Measurements from ENCODE around the gene ZFX.

DNA sequence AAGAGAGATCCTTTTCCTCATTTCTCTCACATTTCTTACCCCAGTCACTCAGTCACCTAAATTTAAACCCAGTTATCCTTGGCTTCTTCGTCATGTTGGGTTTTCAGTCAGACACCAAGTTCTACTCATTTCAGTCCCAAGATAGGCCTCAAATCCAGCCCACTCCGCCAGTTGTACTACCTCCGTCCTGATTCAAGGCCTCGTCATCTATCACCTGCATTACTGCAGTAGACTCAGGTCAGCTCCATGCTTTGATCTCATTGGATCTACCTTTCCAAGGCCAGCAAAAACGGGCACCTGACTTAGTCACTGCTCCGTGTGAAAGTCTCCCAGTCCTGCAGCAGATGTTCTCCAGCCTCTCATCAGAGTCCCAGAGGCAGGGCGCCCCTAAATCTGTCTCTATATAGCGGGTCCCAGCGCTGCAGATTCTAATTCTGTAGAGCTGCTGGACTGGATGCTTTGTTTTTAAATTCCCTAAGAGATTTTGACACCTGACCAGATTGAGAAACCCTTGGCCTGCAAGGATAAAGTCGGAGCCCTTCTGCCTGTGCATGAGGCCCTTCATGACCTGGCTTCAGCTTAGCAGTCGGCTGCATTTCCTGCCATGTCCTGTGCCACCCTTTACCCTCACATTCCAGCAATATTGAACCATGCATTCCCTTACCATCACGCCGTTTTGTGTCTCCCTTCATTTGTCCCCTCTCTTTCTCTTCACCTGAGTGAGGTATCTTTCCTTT is 53.7 kb downstream of the ZFX start:
- TF ChIP-seq, protein P1, sequence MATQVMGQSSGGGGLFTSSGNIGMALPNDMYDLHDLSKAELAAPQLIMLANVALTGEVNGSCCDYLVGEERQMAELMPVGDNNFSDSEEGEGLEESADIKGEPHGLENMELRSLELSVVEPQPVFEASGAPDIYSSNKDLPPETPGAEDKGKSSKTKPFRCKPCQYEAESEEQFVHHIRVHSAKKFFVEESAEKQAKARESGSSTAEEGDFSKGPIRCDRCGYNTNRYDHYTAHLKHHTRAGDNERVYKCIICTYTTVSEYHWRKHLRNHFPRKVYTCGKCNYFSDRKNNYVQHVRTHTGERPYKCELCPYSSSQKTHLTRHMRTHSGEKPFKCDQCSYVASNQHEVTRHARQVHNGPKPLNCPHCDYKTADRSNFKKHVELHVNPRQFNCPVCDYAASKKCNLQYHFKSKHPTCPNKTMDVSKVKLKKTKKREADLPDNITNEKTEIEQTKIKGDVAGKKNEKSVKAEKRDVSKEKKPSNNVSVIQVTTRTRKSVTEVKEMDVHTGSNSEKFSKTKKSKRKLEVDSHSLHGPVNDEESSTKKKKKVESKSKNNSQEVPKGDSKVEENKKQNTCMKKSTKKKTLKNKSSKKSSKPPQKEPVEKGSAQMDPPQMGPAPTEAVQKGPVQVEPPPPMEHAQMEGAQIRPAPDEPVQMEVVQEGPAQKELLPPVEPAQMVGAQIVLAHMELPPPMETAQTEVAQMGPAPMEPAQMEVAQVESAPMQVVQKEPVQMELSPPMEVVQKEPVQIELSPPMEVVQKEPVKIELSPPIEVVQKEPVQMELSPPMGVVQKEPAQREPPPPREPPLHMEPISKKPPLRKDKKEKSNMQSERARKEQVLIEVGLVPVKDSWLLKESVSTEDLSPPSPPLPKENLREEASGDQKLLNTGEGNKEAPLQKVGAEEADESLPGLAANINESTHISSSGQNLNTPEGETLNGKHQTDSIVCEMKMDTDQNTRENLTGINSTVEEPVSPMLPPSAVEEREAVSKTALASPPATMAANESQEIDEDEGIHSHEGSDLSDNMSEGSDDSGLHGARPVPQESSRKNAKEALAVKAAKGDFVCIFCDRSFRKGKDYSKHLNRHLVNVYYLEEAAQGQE (IDR thresholded peaks at IDR 0.05; ENCODE audit: insufficient read depth in 1 of 2, low read depth in 2 of 2, low read length in 2 of 2): no peak
- TF ChIP-seq TAF1 (IDR thresholded peaks at IDR 0.05; ENCODE audit: borderline replicate concordance, insufficient read depth, low read length): no peak
- no peak for TF ChIP-seq POLR2AphosphoS5 (IDR thresholded peaks at IDR 0.05; ENCODE audit: low read depth, low read length)
- no peak for TF ChIP-seq SIN3A (IDR thresholded peaks at IDR 0.05; ENCODE audit: borderline replicate concordance, insufficient read depth, low read length)
- no peak for TF ChIP-seq FOXP2 (optimal IDR thresholded peaks at IDR 0.05; ENCODE audit: borderline replicate concordance, extremely low read depth, extremely low read length, insufficient read depth)
